ENCODE results near the gene EPHB1.

The EPHB1 gene

DNA sequence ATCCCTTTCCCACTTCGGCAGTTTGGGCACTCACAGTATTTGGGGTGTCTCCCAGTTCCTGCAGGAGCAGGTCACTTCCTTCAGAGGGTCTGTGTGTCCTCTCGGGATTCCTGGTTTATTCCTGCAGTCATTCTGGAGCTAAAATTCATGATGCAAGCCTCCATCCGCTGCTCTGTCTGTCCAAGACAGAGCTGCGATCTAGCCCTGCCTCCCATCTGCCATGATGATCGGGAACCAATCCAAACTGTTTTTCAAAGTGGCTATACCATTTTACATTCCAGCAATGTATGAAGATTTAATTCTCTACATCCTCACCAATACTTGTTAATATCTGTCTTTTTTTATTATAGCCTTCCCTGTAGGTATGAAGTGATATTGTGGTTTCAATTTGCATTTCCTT, 273.0 kb downstream of the EPHB1 start:
- no peak for TF ChIP-seq CTCF (IDR thresholded peaks at IDR 0.05; ENCODE audit: extremely low read depth, missing control alignments)
- no peak for DNase-seq (ENCODE audit: low spot score)

- DNase-seq (ENCODE audit: low spot score) = no peak
- no peak for TF ChIP-seq CTCF (IDR thresholded peaks at IDR 0.05; ENCODE audit: extremely low read depth, missing control alignments)
Measured at GRCh38 chr3:135069406-135069805, 274.3 kb downstream of the EPHB1 start.

DNA sequence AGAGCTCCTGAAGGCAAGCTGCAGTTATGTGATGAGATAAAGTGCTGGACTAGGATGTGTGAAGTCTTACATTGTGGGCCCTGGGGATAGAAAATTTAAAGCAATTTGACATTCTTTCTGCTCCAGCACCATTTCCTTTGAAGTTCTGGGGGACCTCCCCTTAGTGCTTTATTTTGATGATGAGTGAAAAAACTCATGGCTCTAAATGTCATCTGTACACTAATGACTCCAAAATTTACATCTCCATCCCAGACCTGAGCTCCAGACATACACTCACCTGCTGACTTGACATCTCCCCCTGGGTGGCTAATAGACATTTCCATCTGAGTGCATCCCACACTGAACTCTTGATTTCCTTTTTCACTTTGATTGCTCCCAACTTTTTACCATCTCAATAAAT, 276.4 kb downstream of the EPHB1 start:
- TF ChIP-seq CTCF (IDR thresholded peaks at IDR 0.05; ENCODE audit: extremely low read depth, missing control alignments) = no peak
- DNase-seq (ENCODE audit: low spot score) = no peak

DNA sequence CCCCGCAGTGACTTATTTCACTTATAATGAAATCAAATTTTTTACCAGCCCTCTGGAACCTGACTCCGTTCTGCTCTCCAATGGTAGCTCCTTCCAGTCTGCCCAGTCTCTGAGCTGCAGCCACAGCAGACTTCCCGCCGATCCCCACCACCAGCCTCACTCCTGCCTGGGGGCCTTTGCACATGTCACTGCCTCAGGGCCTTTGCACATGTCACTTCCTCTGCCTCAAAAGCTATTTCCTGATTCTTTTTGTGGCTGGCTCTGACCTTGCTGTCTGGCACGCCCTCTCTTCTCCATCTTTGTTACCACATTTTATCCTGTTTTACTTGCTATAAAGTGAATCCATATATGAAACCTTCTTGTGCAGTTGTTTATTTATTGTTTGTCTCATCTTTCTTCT, 277.4 kb downstream of the EPHB1 start:
- no peak for TF ChIP-seq CTCF (IDR thresholded peaks at IDR 0.05; ENCODE audit: extremely low read depth, missing control alignments)

DNA sequence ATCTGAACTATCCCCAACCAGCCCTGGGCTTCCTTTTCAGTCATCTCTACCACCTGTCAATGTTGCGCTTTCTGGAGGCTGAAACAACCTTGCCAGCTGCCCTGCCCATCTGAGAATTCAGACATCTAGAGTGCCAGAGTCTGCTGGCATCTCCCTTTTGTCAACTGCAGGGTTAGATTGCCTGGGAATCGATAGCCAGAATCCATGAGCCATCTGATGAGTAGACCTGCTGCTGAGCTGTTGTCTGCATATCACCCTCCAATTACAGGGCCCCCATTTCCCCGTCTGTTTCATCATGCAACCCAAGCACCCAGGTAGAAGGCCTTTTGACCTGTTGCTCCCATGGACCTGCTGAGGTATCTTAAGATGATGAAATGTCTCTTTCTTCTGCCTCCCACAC, 280.1 kb downstream of the EPHB1 start:
- no peak for DNase-seq (ENCODE audit: low spot score)
- no peak for TF ChIP-seq CTCF (IDR thresholded peaks at IDR 0.05; ENCODE audit: extremely low read depth, missing control alignments)

More for the DNA sequence above, 277.4 kb downstream of the EPHB1 start:
- no peak for DNase-seq (ENCODE audit: low spot score)

DNA sequence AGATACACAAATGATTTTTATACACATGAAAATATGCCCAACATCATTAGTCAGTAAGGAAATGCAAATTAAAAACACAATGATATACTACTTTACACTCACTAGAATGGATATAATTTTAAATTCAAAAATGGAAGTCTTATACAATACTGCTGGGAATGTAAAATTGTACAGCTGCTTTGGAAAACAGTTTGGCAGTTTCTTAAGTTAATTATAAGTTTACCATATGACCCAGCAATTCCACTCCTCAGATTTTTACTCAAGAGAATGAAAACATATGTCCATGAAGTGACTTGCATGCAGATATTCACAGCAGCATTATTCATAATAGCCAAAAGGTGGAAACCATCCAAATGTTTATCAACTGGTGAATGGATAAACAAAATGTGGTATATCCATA, 281.3 kb downstream of the EPHB1 start:
- DNase-seq (ENCODE audit: low spot score) = no peak
- TF ChIP-seq CTCF (IDR thresholded peaks at IDR 0.05; ENCODE audit: extremely low read depth, missing control alignments) = no peak

DNA sequence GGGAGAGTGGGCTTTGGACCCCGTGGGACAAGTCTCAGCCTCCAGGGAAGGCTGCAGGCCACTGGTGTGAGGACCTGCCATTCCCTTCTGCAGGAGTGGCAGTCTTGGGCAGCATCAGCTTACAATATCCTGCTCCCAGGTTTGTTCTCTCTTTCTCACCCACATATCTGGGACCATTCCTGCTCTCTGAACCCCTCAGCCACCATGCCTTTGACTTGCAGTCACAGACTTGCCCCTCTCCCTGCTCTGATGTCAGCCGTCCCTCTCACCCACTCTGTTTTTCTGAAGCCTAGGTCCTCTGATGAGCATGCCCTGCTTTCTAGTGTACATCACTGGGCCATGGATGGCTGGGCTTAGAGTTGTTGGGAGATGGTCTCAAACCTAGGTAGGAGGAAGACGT, 282.1 kb downstream of the EPHB1 start:
- no peak for DNase-seq (ENCODE audit: low spot score)
- no peak for TF ChIP-seq CTCF (IDR thresholded peaks at IDR 0.05; ENCODE audit: extremely low read depth, missing control alignments)

All from GM20000 (cell line).